HepG2 (cell line): ENCODE results near the gene CLASP1.

Source experiments
- DR1 ChIP-seq: sonication (generic); formaldehyde crosslinking; IDR thresholded peaks from 2 replicates; pipeline ENCODE4 v1.8.0; 2021; ENCODE audit warnings: mild to moderate bottlenecking, missing genetic modification reagents, inconsistent platforms
- EZH2 ChIP-seq: conservative IDR thresholded peaks from 2 replicates; pipeline ENCODE4 v1.6.1; 2012; ENCODE audit warnings: mild to moderate bottlenecking, low read depth, low read length, moderate library complexity
- PCBP1 ChIP-seq: fragments of 200-400 bp; formaldehyde crosslinking; IDR thresholded peaks from 2 replicates; pipeline ENCODE4 v1.6.1; 2017; ENCODE audit warnings: mild to moderate bottlenecking, low read depth, low read length, borderline replicate concordance
- SUZ12 ChIP-seq: fragments of 150-350 bp; IDR thresholded peaks from 2 replicates; pipeline ENCODE4 v1.6.1; 2014; ENCODE audit warnings: low read depth, low read length
- ZBTB33 ChIP-seq: sonication (generic); formaldehyde crosslinking; IDR thresholded peaks from 2 replicates; pipeline ENCODE4 v1.4.0; 2020; ENCODE audit warnings: missing genetic modification reagents
- ZNF446 ChIP-seq: sonication (generic); formaldehyde crosslinking; IDR thresholded peaks from 2 replicates; pipeline ENCODE4 v1.5.0; 2020; ENCODE audit warnings: mild to moderate bottlenecking, missing genetic modification reagents
- TF ChIP-seq, protein P1 (sequence below): sonication (generic); formaldehyde crosslinking; IDR thresholded peaks from 2 replicates; pipeline ENCODE4 v1.5.0; 2020; ENCODE audit warnings: mild to moderate bottlenecking, missing genetic modification reagents, moderate library complexity
- TF ChIP-seq, protein P2 (sequence below): sonication (generic); formaldehyde crosslinking; IDR thresholded peaks from 2 replicates; pipeline ENCODE4 v1.4.0; 2020; ENCODE audit warnings: missing genetic modification reagents, borderline replicate concordance

GRCh38 chr2:121485039-121485438, 164.2 kb downstream of the CLASP1 start:
- no peak for TF ChIP-seq EZH2
- no peak for TF ChIP-seq SUZ12
- TF ChIP-seq, protein P1, sequence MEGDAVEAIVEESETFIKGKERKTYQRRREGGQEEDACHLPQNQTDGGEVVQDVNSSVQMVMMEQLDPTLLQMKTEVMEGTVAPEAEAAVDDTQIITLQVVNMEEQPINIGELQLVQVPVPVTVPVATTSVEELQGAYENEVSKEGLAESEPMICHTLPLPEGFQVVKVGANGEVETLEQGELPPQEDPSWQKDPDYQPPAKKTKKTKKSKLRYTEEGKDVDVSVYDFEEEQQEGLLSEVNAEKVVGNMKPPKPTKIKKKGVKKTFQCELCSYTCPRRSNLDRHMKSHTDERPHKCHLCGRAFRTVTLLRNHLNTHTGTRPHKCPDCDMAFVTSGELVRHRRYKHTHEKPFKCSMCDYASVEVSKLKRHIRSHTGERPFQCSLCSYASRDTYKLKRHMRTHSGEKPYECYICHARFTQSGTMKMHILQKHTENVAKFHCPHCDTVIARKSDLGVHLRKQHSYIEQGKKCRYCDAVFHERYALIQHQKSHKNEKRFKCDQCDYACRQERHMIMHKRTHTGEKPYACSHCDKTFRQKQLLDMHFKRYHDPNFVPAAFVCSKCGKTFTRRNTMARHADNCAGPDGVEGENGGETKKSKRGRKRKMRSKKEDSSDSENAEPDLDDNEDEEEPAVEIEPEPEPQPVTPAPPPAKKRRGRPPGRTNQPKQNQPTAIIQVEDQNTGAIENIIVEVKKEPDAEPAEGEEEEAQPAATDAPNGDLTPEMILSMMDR (CRISPR knock-in tag) = no peak
- TF ChIP-seq, protein P2, sequence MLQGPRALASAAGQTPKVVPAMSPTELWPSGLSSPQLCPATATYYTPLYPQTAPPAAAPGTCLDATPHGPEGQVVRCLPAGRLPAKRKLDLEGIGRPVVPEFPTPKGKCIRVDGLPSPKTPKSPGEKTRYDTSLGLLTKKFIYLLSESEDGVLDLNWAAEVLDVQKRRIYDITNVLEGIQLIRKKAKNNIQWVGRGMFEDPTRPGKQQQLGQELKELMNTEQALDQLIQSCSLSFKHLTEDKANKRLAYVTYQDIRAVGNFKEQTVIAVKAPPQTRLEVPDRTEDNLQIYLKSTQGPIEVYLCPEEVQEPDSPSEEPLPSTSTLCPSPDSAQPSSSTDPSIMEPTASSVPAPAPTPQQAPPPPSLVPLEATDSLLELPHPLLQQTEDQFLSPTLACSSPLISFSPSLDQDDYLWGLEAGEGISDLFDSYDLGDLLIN (CRISPR knock-in tag) = no peak
- TF ChIP-seq ZBTB33 (CRISPR knock-in tag) = no peak
- TF ChIP-seq DR1 (CRISPR knock-in tag) = no peak
- TF ChIP-seq PCBP1 = no peak
- no peak for TF ChIP-seq ZNF446 (CRISPR knock-in tag)
